ENCODE data around the gene CREB3L1. TPM values are rescaled to one million over a fixed set of nuclear protein-coding genes. Genes with fewer than 3 reads are reported as not detected.

CREB3L1 gene
- total and polyA plus RNA-seq, 2 donors (not counting 3 experiments of a cell fraction or from before 2014, with no cell fraction given) = 0.23 to 0.84 TPM

DNA sequence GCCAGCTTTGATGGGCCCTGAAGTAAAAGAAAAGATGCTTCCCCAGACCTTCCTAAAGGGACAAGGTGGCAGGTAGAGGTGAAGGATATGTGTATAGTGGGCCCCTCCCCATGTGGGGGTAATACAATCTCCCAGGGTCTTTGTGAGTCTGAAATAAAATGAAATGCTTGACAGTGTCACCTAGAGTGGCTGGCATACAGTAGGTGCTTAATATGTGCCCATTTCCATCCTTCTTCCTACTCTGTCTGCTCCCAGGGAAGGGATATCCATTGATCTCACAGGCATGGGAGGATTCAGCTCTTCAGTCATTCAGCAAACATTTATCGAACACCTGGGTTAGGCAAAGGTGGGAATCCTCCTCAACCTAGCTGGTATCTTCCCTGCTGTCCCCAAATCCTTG lies 6.1 kb upstream of the CREB3L1 start:
- no peaks in the 10 kb centered on the region for H3K36me3 ChIP-seq (ENCODE audit: control insufficient read depth in 2 of 2, extremely low read depth in 1 of 2, insufficient read depth in 2 of 2, low read length in 2 of 2)
- DNase-seq (ENCODE audit: low read depth, low spot score) (no peak), FAIRE-seq (no peak)
- dilution Hi-C loops (cut with MboI; ENCODE audit: extremely low pct_ligation_motif_present, low sequenced_read_pairs) (no loop called here), intact Hi-C loops (cut with micrococcal nuclease) (no loop called here)
- no peak overlapping the region for H3K27ac ChIP-seq (ENCODE audit: insufficient read depth, low read depth, low read length)
- H3K9ac ChIP-seq (replicated peaks; ENCODE audit: extremely low read depth, insufficient read depth, low read length) = no peak overlapping the region
- BruUV-seq (replicated peaks) = no TSS peak
- peaks cover 10% of the 10 kb centered on the region for H3K4me1 ChIP-seq (ENCODE audit: control insufficient read depth, extremely low read depth, insufficient read depth, low read length)
- H3K79me2 ChIP-seq (ENCODE audit: control insufficient read depth, insufficient read depth, low read length) = no peaks in the 10 kb centered on the region
- H3K9me3 ChIP-seq (replicated peaks; ENCODE audit: control insufficient read depth, insufficient read depth, low read length) = no peaks in the 10 kb centered on the region
- H4K20me1 ChIP-seq (replicated peaks; ENCODE audit: control insufficient read depth, extremely low read depth, insufficient read depth, low read length) = no peaks in the 10 kb centered on the region
- no peaks in the 10 kb centered on the region for H3K9me1 ChIP-seq (replicated peaks; ENCODE audit: control insufficient read depth, extremely low read depth, insufficient read depth, low read length)
- TF ChIP-seq, protein P1, sequence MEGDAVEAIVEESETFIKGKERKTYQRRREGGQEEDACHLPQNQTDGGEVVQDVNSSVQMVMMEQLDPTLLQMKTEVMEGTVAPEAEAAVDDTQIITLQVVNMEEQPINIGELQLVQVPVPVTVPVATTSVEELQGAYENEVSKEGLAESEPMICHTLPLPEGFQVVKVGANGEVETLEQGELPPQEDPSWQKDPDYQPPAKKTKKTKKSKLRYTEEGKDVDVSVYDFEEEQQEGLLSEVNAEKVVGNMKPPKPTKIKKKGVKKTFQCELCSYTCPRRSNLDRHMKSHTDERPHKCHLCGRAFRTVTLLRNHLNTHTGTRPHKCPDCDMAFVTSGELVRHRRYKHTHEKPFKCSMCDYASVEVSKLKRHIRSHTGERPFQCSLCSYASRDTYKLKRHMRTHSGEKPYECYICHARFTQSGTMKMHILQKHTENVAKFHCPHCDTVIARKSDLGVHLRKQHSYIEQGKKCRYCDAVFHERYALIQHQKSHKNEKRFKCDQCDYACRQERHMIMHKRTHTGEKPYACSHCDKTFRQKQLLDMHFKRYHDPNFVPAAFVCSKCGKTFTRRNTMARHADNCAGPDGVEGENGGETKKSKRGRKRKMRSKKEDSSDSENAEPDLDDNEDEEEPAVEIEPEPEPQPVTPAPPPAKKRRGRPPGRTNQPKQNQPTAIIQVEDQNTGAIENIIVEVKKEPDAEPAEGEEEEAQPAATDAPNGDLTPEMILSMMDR (IDR thresholded peaks at IDR 0.05; ENCODE audit: extremely low read depth in 1 of 2, insufficient read depth in 1 of 2, low read depth in 1 of 2, low read length in 2 of 2) = no peak
- TF ChIP-seq JUN (IDR thresholded peaks at IDR 0.05; ENCODE audit: borderline replicate concordance, insufficient read depth, insufficient read length, low read depth) (no peak), MYC (IDR thresholded peaks at IDR 0.05; ENCODE audit: low read depth, low read length) (no peak), EZH2 (IDR thresholded peaks at IDR 0.05; ENCODE audit: borderline replicate concordance, low read depth, low read length, severe bottlenecking) (no peak), FOS (IDR thresholded peaks at IDR 0.05; ENCODE audit: borderline replicate concordance, insufficient read depth, low read length) (no peak), POLR2AphosphoS5 (IDR thresholded peaks at IDR 0.05; ENCODE audit: insufficient read depth, low read depth, low read length) (no peak), GATA2 (IDR thresholded peaks at IDR 0.05; ENCODE audit: insufficient read depth, insufficient read length, low read depth, low read length) (no peak), POLR2A (IDR thresholded peaks at IDR 0.05; ENCODE audit: low read depth, low read length) (no peak)
- TF ChIP-seq, protein P2, sequence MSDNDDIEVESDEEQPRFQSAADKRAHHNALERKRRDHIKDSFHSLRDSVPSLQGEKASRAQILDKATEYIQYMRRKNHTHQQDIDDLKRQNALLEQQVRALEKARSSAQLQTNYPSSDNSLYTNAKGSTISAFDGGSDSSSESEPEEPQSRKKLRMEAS (IDR thresholded peaks at IDR 0.05; ENCODE audit: insufficient read depth, insufficient read length) = no peak
- CTCF ChIA-PET = interaction anchor here (2.7 to 4.3 kb wide), 2 partner anchors 33 to 37 kb away, joined by 14 to 27 read pairs; no protein-coding TSS in a partner anchor
- no peak overlapping the region for H3K4me2 ChIP-seq (ENCODE audit: insufficient read depth, low read length)
- H3K27me3 ChIP-seq (ENCODE audit: control insufficient read depth in 2 of 2, insufficient read depth in 2 of 2, low read length in 2 of 2) = peaks cover 0 to 3% of the 10 kb centered on the region in 2 experiments
- POLR2A ChIA-PET = interaction anchor here (1.3 kb wide), 1 partner anchor 28 kb away, joined by 3 read pairs; no protein-coding TSS in a partner anchor
- H3K4me3 ChIP-seq (replicated peaks in 1 of 3; ENCODE audit: insufficient read depth in 1 of 3, low read depth in 1 of 3, low read length in 3 of 3) = no peak overlapping the region
- H2AFZ ChIP-seq (ENCODE audit: low read depth, low read length) = no peak overlapping the region

All from endothelial cell of umbilical vein (primary cell).